A204.1 (cell line): Measurements from ENCODE around the gene SLC25A1.

Source experiments
- FAIRE-seq: peaks from 2 replicates; lab custom pipeline; 2012; peaks lifted over from hg19 to GRCh38; lab: Jason Lieb, UNC

Gene SLC25A1

DNA sequence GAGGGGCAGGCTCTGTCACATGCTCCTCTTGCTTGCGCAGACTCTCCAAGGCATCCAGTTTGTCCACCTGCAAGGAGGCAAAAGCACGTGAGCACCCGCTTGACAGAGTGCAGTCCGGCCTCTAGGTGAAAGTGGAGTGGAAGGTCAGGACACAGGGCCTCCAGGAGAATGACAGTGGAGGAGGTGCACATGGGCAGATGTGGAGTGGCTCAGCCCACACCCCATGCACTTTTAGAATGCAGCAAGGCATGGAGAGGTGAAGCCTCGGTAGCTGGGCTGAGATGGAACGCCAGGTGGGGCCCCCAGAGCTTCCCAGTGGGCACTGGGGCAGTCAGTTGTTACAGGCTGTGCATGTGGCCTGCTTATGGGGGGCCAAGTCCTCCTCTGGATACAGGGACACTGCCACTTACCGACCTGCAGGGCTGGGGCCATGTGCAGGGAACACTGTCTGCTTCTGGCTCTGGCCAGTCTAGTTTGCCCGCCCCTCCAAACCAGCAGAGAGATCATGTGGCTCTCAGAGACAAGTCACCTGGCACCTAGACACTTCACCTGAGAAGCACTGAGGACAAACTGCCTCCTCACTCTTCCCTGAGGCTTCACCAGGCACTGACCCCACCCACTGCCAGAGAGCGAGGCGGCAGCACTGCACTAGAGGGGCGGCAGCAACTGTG, 2.3 kb upstream of the SLC25A1 start:
- FAIRE-seq = no peak

DNA sequence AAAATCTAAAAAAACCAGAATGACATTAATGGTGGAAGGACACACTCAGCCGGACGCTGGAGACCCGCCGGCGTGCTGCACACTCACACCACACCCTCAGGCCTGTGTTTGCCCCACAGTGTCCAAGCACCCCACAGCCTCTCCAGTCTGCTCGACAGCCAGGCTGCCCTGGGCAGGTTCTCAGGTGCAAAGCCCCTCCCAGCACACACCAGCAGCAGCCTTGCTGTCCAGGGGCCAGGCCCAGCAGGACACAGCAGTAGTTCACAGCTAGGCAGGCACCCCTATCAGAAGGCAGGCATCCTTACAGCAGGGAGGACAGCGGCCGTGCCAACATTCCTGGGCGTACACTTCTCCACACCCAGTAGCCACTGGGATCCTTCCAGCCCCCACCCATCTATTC, 1.7 kb upstream of the SLC25A1 start:
- no peak for FAIRE-seq

DNA sequence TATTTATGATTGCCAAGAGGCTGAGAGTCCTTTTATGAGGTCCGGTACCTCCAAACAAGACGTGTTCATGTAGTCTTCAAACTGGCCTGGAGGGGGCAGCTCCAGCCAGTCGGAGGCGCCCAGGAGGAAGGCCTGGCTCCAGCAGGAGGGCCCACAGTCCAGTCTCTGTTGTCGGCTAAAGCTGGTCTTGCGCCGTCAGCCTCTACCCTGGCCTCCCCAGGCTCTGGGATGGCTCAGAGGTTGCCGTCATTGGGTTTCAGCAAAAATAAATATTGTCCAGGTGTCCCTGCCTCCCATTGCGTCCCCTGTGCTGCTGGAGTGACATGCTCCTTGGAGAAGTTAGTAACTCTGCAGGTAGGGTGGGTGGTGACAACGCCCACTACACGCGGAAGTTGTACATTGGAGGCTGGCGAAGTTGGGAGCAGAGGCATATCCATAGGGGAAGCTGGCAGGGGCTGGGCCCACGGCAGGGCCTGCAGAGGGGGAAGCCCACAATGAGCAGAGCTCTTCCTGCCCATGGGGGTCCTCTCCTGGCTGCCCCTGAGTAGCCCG, 1.0 kb upstream of the SLC25A1 start:
- FAIRE-seq = peak; percentile 51

DNA sequence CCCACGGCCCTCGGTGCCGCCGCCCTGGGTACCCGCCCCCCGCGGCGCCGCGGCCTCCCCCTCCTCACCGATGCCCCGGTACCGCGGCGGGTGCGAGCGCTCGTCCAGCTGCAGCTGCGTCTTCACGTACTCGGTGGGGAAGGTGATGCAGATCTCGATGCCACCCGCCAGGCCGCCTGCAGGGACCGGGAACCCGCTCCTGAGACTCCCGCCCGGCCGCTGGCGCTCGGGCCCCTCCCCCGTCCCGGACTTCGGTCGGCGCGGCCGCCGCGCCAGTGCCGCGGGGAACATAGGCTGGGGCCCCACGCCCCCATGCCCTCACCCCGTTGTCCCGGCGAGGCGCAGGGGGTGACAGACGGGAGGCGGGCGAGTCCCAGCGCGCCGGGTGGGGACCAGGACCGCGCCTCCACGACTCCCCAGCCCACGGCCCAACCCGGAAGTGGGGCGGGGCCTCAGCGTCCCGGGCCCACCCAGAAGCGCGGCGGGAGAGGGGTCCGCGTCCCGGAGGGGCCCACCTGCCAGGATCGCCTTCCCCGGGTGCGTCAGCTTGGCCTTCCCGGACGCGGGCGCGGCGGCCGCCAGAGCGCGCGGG, 375 bp downstream of the SLC25A1 start:
- FAIRE-seq = no peak

DNA sequence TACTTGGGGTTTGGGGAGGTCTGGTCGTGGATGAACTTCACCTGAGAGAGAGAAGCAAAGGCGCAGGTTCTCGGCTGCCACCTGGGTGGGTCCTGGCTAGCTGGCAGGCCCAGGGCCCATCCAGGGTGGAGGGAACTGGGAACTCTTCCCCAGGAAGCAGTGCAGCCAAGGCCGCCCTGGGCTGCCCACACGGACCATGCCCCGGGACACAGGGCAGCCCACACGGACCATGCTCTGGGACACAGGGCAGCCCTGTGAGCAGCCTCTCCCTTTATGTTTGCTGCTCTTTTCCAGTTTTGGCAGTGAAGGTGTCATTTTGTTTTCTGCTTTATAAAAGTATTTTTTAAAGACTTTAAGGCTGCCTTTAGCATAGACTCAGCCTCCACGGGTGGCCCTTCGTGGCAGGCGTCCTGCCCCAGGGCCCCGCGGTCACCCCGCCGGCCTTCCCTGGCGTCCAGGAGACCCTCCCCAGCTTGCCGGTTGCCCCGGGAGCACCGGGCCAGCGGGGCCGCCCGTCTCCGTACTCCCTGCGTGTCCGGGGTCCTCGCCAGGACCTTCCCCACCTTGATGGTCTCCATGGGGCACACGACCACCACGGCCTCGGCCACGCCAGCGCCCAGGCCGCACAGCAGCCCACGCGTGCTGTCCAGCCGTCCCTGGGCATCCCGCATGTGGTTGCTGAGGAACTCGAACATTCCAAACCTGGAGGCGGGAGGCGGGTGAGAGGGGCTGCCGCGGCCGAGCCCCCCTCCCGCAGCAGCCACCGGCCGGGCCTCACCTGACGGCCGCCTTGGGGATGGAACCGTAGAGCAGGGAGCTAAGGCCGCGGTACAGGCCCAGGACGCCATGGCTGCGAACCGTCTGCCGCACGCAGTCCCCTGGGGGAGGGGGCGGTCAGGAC, 1.1 kb downstream of the SLC25A1 start:
- FAIRE-seq = no peak

DNA sequence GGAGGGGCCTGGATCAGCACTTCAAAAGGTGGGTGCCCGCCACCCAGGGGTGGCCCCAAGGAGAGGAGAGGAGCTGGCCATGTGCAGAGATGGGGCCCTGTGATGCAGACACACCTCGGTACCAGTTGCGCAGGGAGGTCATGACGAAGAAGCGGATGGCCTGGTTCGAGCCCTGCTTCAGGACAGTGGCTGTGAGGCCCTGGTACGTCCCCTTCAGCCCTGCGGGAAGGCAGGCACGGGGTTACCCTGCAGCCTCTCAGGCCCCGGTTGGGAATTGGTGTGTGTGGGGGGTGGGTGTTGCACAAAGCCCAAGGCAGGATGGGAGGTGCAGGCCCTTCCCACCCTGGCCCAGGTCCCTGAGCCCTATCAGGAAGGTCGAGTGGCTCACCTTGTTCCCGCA, 1.8 kb downstream of the SLC25A1 start:
- FAIRE-seq = no peak

DNA sequence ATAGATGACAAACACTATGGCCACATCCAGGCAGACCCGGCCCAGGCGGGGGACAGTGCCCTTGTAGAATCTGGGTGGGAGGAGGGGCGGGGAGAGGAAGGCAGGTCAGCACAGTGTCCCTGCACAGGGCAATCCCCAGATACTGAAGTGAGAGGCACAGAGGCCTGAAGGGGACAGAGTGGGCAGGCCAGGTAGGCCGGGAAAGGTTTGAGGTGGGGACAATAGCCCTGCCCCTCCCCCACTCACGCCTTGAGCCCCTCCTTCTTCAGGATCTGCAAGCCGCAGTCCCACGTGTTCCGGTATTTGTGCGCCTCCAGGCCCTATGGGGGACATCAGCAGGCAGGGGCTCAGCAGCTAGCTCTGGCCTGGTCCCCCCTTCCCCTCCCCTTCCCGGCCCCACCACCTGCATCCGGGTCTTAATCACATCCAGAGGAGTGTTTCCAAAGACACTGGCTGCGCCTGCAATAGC, 2.3 kb downstream of the SLC25A1 start:
- FAIRE-seq = no peak

DNA sequence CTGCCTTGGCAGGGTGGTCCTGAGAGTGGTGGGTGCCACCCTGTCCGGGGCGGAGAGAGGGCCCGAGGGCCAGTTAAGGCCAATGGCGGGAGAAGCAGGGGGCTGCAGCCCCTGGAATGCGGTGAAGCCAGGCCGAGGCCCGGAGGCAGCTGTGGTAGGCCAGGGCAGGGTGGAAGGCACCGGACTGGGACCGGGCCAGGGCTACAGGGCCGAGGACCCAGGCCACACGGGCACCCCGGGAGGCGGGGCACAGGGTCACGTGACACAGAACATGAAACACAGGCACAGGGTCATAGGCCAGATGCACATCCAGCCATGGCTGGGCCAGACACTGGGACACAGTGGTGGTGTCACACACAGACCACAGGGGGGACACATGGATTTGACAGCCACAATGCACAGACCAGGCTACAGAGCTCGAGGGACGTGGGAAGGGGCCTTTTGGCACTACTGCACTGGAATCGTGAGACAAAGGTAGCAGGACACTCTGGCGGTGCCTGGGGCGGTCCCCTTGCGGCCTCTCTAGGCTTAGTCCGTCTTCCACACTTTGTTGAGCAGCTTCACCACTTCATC, 2.8 kb downstream of the SLC25A1 start:
- FAIRE-seq = no peak

DNA sequence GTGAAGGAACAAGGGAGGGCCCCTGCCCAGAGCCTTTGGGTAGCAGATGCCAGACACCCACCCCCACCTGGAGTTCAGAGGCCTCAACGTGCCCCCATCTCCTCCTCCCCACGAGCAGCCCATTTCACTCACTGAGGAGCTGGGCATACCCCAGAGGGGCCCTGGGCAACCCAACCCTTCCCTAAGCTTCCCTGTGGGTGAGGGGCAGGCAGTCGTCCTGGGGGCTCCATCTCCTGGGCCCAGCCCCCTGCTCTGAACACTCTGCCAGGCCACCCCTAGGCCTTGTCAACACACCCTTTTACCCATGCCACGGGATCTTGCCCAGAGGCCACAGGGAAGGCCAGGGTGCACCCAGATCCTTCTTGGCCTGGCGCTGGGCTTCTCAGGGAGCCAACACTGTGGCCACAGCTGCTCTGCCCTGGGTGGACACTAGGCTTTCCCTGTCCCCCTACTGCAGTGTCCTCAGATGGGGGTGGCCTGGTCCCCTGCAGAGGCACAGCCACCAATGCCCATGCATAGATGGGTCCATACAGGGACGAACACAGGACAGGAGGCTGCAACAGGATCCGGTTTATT, 3.4 kb downstream of the SLC25A1 start:
- FAIRE-seq = no peak

DNA sequence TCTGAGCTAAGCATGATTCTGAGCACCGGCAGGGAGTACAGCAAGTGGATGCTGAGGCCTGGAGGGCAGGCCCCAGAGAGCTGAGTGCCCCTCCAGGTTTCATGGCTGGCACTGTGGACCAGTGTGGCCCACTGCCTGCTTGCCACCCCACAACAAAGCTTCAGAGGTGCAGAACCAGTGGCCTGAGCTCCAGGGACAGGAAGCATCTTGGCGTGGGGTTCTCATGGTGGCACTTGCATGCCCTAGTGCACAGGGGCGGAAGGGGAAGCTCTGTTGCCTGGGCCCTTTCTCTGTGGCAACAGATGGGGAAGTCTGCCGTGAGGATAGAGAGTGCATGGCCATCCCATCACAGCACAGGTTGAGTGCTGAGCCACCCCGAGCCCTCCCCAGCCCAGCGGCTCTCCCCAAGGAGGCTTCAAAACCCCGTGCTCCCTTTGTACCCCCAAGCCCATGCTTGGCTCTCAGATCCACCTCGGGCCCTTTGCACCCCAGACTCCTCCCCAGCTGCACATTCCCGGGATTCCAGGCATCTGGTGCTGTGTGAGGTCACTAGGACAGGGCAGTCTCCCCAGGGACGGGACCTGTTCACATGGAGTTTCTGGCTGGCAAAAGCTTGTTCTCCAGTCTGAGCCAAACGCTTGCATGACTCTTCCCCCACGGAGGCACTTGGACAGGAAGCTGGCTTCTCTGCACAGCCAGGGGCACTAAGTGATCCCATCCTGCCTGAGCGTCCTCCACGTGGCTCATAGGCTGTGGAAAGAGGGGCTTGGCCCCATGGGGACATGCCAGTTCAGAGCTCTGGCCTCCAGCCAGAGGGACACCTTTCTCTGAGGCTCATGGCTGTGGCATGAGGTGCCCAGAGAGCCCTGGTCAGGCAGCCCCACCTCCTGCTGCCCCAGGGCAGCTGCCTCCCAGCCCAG, 4.2 kb downstream of the SLC25A1 start:
- no peak for FAIRE-seq

DNA sequence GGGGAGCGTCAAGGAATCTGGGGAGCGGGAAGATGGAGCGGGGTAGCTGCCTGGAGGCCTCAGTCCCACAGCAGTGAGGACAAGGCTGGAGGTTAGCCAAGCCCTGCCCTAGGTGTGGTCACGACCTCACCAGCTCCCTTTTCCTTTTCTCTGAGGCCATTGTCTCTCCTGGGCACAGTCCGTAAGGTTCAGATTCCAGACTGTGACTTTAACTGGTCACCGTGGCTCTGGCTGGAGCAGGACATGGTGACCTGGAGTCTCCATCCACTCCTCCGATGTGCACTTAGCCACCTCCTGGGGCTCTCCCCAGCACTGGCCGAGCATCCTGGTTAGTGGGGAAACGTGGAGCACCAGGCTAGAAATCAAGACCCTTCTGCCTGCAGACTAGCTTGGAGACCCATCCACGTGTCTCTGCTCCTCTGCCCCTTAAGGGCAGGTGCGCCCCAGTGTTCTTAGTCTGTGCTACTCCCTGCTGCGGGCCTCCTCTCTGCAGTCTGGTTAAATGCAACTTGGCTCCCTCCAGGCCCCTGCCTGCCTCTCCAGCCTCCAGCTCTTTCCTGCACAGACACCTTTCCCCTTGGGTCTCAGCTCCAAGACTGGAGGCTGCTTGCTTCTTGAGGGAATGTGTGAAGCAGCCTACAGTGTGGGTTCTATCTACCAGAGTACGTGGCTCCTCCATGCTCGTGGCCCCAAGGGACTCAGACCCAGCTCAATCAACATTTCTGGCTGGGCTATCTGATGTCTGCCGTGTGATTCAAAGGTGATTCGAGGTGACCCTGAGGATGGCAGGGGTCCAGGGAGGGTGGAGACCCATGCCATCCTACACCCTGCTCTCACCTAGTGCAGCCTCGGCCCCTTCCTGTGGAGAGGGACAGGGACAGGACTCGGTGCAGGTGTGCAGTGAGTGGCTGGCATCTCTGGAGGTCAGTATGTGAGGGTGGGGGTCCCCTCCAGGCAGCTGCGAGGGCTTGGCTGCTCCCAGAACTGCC, 5.2 kb downstream of the SLC25A1 start:
- no peak for FAIRE-seq

DNA sequence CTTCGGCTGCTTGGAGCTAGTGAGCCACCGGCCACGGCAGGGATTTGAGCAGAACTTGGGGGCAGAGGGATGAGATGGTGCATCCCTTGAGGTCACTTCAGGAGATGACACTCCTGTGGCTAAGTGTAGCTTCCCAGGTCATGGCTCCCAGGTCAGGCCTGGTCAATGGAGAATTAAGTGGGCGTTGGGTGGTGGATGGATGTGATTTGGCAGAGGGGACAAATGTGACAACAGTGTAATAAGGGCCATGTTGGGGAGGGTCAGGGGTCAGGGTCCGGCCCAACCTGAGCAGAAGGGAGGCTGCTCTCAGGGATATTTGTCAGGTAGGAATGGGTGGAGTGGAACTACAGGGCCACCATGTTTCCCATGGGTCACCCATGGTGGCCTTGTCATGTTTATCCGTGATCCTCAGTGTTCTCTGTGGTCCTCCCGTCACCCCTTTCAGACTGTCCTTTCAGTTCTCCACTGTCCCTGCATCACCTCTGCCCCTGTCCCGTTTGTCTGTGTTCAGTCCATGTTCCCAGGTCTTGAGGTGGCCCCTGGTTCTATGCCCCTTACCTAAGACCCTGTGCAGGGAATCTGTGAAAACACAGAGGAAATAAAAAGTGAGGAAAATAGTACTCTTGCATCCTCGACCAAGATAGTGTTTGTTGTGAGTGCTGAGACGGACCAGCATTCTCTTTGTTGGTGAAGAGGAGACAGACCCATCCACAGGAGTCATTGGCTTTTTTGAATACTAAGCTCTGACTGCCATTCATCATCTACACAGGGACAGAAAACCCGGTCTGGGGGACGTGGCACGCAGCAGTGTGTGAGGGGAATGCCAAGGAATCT, 6.1 kb downstream of the SLC25A1 start:
- no peak for FAIRE-seq

DNA sequence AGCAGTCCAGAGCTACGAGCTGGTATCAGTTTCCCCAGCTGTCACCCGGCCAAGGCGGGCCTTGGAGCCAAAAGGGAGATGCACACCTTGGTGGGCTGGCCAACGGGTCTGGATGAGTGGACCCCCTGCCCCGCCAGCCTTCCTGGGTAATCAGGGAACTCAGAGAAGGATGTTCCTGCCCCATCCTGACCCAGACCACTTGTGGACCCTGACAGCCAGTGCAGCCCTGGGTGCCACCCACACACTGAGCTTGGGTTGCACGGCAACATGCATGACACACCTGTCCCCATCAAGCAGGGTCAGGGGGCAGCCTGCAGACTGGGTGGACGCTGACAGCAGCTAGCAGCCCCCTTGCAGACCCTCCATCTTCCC, 8.6 kb downstream of the SLC25A1 start:
- no peak for FAIRE-seq

DNA sequence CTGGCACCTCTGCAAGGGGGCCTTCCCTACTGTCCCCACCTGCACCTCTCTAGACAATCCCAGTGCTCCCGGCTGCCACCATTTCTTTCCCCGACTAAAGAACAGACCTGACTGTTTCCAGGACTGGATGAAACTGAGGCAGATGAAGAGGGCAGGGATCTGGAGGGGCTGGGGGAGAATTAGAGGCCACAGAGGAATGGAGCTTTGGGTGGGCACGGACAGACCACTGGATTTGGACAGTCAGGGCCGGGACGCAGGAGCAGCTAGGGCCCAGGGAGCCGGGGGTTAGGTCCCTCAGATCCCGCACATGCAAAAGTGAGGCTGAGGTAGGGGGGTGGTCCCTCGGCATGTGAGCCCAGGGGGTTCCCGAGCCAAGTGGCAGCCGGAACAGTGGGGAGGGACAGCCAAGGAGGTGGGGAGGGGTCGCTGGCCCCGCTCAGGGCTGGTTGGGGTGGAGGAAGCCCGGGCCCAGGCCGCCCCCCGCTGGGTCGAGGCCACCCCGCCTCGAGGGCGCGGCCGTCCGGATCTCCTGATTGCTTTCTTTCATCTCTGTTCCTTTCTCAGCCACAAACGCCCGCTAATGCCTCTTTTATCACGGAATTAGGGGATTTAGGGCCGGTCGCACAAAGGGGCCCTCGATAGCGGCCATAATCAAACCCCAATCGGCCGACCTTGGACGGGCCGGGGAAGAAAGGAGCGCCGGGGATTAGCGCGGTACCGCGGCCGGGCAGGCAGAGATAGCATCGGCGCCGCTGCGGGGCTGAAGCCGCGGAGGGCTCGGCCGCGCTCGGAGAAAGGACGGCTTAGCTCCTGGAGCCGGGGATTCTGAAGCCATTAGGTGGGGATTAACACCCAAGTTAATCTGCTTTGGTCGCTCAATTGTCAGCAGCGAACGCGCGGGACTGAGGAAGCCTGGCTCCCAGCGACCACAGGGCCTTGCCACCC, 9.3 kb downstream of the SLC25A1 start:
- FAIRE-seq = no peak

DNA sequence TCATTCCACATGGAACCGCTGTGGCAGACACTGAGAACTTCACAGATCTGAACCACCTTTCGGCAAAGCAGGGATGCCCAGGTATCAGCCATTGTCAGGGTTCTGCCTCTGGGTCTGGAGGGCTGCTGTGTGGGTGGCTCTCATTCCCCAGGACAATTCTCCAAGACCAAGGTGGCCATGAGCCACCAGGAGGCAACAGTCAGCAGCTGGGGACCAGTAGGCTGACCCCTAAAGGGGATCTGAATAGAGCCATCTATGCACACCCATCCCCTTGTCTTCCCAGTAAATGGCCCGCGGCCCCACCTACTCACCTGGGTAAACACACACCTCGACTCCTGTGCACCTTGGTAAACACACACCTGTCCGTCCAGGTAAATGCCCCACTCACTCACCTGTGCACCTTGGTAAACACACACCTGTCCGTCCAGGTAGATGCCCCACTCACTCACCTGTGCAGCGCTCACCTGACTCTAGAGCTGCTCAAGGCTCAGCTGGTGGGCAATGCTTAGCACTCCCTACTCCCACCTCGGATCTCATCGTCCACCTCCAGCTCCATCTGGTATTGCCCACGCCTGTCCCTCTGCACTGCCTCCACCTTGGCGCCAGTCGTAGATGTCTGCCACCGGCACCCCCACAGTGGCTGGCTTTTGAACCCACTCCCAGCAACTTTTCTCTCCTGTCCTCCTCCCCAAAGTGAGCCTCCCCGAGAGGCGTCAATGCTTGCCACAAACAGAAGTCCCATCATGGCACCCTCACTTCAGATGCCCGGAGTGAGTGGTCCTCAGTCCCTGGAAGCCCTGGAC, 10.2 kb downstream of the SLC25A1 start:
- no peak for FAIRE-seq

DNA sequence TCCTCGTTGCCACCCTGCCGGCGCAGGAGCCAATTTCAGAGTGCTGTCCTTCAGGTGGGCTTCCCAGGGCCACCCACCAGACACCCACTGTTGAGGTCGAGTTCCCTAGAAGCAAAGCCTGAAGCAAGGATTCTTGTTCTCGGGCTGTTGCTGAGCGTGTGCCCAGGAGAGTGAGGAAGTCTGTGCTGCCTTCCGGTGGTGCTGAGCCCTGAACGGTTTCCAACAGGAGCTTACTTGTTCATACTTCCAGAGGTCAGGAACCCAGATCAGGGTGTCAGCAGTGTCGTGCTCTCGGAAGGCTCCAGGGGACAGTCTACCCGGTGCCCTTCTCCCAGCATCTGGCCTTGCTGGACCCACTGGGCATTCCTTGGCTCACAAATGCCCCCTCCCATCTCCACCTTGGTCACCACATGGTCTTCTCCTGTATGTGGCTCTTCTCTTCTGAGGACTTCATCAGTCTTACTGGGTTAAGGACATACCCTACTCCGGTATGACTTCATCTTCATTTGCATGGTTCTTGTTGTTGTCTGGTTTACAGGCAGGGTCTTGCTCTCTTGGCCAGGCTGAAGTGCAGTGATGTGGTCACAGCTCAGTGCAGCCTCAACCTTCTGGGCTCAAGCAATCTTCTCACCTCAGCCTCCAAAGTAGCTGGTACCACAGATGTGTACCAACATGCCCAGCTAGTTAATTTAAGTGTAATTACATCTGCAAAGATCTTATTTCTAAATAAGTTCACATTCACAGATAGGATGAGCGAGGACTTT, 11.2 kb downstream of the SLC25A1 start:
- no peak for FAIRE-seq
